GM23248 (cell line): ENCODE data around the gene SAG.

Experiments used
- EZH2 ChIP-seq: fragments of 200-600 bp; sonication (generic); IDR thresholded peaks from 2 replicates; pipeline ENCODE4 v1.6.1; 2018; ENCODE audit warnings: antibody characterized with exemption, mild to moderate bottlenecking; ENCODE audit not compliant: insufficient read depth, poor library complexity, severe bottlenecking
- EZH2phosphoT487 ChIP-seq: fragments of 200-600 bp; sonication (generic); IDR thresholded peaks from 2 replicates; pipeline ENCODE4 v1.6.1; 2018; ENCODE audit warnings: antibody characterized with exemption, moderate library complexity, mild to moderate bottlenecking, low read depth; ENCODE audit not compliant: insufficient read depth

- TF ChIP-seq EZH2phosphoT487 (no peak), EZH2 (no peak)
Observed at GRCh38 chr2:233332125-233332524, 24.5 kb downstream of the SAG start.
